DMS53 treated with DMSO at 0.1 percent for 48 hours (cell line): ENCODE results near the gene DESI2.
"Not testable (repeated sequence)": the region's sequence is repeated elsewhere in the genome, so short reads cannot be mapped to it uniquely, and the experiment has no call there.

ENCODE experiments used
- DNase-seq: peaks from one replicate; lab custom pipeline; 2025; ENCODE audit not compliant: unreplicated experiment; lab: John Stamatoyannopoulos, UW

DESI2 gene

DNA sequence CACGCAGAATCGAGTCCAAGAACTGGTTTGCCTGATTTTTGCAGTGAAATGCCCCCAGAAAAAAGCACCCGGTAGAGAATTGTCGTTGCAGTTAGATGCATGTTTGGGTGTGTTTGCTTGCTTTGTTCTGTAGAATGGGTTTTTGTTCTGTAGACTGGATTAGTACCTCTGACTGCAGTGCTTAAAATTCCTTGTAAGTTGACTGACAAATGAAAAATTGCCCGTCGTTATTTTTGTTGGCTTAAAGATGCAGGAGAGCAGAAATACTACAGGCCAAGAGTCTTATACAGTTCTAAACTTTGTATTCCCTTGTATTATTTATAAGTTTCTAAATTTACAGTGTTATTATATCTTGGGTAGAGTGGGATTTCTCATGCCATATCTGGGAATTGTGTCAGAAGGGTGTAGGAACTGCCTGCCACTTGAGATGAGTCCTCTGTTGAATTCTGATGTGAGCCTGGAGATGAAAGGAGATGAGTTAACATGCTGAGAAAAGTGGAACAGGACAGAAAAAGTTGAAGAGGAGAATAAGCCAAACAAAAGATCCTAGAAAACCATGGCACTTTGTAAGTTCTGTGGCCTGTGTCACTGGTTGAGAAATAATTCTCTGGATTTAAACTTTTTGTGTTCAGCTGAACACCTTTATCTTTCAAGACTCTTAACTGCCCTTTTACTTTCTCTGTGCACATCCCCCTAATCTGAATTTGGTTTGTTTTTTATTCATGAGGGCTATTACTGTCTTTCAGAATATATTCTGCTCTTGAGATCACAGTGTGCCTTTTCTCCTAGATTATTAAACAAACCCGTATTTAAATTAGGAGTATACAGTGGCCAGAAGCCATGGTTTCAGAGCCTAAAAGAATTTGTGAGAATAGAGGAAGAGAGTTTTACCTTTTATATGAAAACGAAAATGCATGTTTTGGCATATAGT is 1.4 kb downstream of the DESI2 start:
- DNase-seq = no peak

DNA sequence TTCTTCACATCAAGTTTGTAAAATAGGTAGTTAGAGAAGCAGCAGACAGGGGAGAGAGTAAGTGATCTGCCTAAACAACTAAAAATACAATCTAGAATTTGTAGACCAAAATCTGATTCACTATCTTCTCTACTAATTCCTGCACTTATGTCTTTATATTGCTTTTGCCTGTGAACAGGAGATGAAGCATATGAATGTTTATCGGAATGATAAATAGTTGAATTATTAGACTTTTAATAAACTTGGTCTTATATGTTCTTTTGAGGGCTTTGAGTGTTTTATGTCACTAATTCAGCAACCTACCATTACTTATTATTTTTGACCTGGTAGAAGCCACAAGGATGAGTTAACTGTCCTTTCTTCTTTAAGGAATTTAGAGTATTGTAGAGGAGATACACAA is 2.3 kb downstream of the DESI2 start:
- no peak for DNase-seq

- DNase-seq = no peak
Measured at GRCh38 chr1:244657421-244657820, 4.5 kb downstream of the DESI2 start.

GRCh38 chr1:244659694-244660093 is 6.8 kb downstream of the DESI2 start:
- no peak for DNase-seq

DNA sequence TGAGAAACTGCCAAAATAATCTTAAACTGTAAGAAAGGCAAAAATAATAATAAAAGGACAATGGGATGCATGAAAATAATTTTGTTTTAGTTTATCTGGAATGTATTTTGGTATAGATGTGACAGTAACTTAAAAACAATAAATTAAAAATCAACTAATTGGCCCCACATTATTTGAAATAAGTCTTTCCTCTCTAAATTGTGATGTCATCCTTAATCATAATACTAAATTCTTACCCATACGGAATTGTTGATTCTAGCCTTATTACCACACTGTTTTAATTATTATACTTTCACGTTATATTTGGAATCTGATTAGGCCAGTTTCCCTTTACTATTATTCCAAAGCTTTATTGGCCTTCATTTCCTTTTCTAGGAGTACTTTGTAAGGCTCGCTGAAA is 7.7 kb downstream of the DESI2 start:
- no peak for DNase-seq

DNA sequence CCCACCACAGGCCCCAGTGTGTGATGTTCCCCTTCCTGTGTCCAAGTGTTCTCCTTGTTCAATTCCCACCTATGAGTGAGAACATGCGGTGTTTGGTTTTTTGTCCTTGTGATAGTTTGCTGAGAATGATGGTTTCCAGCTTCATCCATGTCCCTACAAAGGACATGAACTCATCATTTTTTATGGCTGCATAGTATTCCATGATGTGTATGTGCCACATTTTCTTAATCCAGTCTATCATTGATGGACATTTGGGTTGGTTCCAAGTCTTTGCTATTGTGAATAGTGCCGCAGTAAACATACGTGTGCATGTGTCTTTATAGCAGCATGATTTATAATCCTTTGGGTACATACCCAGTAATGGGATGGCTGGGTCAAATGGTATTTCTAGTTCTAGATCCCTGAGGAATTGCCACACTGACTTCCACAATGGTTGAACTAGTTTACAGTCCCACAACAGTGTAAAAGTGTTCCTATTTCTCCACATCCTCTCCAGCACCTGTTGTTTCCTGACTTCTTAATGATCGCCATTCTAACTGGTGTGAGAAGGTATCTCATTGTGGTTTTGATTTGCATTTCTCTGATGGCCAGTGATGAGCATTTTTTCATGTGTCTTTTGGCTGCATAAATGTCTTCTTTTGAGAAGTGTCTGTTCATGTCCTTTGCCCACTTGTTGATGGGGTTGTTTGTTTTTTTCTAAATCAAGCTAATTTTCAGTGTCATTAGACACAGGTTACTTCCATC is 8.8 kb downstream of the DESI2 start:
- DNase-seq = not testable (repeated sequence)

DNA sequence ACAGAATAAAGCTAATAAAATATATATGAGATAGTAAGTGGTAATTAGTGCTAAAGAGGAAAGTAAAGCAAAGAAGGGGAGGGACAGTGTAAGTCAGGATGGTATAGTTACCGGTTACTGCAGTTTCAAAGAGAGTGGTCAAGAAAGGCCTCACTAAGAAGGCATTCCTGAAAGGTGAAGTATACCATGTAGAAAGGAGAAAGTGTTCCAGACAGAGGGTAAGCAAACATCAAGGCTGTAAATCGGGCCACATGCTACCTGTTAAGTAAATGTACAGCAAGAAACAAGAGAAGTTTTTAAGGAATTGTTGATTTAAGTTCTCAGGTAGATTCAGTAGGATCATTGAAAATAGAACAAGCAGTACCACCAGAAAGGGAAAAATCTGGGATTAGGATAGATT is 9.7 kb downstream of the DESI2 start:
- peak; percentile 11 for DNase-seq

DNA sequence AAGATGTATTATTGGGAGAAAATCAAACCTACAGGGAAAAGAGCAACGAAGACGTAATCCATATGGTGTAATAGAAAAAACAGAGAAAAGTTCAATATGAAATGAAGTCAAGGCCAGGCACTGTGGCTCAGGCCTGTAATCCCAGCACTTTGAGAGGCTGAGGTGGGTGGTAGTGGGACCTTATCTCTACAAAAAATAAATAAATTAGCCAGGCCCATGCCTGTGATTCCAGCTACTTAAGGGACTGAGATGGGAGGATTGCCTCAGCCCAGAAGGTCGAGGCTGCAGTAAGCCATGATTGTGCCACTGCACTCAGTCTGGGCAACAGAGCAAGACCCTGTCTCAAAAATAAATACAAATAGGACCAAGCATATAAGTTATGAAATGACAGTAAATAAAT is 11.4 kb downstream of the DESI2 start:
- DNase-seq = no peak

DNA sequence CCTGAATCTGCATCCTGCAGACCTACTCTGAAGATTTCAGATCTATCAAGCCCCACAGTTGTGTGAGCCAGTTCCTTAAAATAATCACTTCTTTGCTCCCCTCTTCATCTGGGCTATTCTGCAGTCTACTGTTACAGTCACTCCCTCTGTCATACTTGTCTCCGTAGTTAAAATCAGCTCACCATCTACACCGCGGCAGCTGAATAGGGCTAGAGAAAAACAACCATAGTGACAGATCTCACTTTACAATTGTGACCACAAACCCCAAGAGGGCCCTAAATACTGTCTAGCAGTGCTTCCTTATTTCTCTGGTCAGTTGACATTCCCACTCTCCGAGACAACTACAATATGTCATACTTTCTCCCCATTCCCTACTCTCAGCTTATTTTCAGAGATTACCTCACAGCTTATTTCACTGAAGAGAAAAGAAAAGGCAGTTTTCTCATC is 12.9 kb downstream of the DESI2 start:
- no peak for DNase-seq

GRCh38 chr1:244666672-244667418 is 13.9 kb downstream of the DESI2 start:
- not testable (repeated sequence) for DNase-seq

DNA sequence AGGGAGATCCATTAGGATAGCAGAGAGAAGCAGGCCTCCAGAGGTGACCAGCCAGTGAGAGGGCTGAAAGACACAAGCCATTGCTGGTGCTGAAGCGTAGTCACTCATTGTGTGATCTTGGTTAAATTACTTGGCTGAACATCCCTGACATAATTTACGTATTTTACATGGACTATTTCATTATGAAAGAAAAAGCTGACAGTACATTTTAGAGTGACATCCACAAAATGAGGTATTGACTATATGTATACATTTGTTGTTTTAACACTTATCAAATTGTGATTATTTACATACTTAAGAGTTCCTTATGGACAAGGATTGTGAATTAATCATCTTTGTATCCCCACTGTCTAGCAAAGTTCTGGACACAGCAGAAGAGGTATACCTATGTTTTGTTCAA is 14.9 kb downstream of the DESI2 start:
- no peak for DNase-seq

DNA sequence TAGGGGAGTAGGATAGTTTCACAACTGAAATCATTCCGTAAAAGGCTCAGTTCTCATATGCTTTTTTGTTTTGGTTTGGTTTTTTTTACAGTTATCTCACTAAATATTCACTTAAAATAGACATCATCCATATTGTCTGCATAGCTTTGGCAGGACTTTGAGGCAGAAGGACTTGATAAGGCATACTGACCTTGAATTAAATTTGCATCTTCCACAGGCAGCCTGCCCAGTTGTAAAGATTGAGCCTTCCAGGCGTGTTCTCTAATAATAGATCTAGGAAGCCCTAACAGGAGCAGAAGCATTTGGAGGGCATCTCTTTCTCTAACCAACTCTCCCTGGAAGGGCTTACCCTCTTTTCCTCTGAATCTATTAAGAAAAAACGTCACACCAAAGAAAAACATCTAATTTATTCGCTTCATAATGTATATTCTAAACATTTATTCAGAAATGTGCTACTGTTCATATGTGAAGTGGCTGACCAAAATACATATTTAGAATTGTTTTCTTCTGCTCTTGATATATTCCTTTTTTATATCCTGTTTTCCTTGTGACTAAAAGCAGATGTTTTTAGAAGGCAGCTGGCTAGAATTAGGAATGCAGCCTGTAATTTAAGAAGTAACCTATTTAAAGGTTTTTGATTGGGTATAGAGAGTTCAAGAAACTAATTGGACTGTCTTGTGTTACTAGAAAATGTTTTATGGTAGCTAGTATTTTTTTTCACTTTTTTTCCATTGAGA is 20.2 kb downstream of the DESI2 start:
- DNase-seq = no peak

GRCh38 chr1:244674446-244674845 is 21.5 kb downstream of the DESI2 start:
- no peak for DNase-seq

DNA sequence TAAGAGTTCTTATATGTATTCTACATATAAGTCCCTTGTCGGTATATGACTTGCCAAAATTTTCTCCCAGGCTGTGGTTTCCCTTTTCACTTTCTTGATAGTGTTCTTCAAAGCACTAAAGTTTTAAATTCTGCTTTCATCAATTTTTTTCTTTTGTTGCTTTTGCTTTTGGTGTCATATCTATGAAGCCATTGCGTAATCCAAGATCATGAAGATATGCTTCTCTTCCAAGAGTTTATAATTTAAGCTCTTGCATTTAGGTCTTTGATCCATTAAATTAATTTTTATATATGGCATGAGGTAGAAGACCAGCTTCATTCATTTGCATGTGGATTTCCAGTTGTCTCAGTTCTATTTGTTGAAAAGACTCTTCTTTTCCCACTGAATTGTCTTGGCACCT is 22.2 kb downstream of the DESI2 start:
- DNase-seq = no peak

DNA sequence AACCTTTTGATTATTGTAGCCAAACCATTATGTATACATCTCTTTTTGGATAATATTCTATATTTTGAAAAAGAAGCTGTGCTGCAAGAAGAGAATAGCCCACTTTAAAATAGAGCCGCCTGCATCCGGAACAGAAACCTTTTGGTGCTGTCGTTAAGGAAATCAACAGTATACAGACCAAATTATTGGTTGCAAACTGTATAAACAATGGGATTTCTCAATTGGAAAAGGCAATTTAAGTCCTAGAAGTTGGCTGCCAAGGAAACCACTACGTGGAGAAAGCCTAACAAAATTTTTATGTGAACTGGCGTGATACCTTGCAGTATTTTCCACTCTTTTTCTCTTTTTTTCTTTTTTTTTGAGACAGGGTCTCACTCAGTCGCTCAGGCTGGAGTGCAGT is 25.8 kb downstream of the DESI2 start:
- no peak for DNase-seq

GRCh38 chr1:244680667-244681066 is 27.7 kb downstream of the DESI2 start:
- DNase-seq = no peak

DNA sequence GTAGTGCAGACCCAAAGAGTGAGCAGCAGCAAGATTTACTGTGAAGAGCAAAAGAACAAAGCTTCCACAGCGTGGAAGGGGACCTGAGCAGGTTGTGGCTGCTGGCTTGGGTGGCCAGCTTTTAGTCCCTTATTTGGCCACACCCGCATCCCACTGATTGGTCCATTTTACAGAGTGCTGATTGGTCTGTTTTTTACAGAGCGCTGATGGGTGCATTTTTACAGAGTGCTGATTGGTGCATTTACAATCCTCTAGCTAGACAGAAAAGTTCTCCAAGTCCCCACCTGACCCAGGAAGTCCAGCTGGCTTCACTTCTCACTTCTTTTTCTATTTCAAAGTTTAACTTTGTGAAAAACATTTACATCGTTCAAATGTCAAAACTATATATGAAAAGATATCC is 29.2 kb downstream of the DESI2 start:
- not testable (repeated sequence) for DNase-seq

GRCh38 chr1:244695937-244696336 is 43.0 kb downstream of the DESI2 start:
- no peak for DNase-seq

GRCh38 chr1:244699741-244700140 is 46.8 kb downstream of the DESI2 start:
- DNase-seq = no peak

DNA sequence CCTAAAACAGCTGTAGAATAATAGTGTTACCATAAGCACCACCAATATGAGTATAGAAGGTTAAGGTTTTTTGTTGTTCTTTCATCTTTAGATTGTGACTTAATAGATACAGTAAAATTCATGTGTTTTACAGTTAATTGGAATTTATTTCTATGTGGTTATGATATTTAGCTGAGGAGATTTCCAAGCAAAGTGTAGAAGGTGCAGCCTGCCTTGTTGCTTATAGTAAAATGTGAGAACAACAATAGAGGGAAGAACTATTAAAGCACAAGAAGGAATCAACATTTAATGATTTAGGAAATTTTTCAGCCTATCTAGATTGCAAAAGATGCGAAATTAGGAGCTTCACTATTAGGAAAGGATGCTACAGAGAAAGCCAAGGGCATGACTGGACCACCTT is 47.9 kb downstream of the DESI2 start:
- DNase-seq = no peak

DNA sequence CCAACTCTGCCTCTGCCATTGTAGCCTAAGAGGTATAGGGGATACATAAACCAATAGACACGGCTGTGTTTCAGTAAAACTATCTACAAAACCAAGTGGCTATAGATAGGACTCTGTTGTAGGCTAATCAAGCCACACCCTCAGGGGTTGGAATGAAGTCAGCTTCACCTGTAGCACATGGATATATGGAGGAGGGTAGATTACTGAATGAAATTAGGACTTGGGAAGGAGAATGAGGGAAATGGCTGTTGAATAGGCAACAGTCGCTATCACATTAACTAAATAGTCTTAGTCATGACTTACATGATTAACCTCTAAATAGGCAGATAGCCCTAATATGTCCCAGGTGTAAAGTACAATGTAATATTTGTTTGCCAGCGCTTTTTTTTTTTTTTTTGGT is 49.7 kb downstream of the DESI2 start:
- DNase-seq = no peak
